Stimulated activated CD4-positive, alpha-beta T cell treated with anti-CD3 and anti-CD28 coated beads, Interleukin-1b, Interleukin-23, amount 100 ng/mL, for 48 hours (primary cell): Measurements from ENCODE around the gene CORO6.
"Not testable (repeated sequence)": the region's sequence is repeated elsewhere in the genome, so short reads cannot be mapped to it uniquely, and the experiment has no call there.

Source experiments
- DNase-seq: peaks from one replicate; pipeline ENCODE4 v3.0.0-alpha.2; 2020

CORO6 gene

DNA sequence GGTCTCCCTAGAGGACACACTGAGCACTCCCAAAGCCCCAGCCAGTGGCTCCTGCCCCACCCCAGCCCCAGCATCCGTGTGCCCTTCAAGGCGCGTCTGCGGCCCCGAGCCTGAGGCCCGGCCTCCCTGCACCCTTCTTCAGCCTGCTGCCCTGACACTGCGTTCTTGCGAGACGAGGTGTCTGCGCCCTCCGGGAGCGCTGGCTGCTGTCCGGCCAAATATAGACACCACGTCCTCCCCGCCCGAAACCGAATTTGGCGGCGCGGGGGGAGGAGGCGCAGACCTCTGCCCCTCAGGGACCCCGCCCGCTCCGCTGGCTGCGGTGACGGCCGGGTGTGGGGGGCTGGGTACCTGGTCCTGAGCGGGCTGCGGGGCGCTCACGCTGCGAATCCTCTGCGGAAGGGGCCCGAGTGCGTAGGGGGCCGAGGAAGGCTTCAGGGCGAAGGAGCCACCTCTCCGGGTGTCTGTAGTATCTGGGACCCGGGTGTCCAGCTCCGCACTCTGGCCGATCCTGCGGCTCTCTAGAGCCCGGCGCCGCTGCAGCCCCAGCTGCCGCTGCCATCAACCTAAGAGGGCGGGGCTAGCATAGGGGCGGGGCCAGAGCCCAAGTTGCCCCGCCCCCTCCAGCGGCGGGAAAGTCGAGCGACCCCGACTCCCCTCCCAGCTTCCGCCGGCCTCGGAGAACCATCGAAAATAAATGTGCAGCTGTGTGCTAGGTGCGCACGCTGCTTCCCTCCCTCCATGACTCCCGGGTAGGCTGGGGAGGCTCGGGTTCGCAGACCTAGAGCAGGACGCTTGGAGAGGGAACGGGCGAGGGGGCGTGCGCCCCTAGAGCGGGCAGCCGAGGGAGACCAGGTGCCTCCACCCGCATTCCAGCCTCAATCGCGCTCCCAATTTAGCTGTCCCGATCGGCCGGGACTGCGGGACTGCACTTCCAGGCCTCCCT is at the start of gene CORO6:
TSS of gene CORO6 (minus strand) at position 576 of the 946 bp plus-strand sequence. CDS start 1,491 bp downstream, outside the sequence.
- DNase-seq, result peak; percentile 61

DNA sequence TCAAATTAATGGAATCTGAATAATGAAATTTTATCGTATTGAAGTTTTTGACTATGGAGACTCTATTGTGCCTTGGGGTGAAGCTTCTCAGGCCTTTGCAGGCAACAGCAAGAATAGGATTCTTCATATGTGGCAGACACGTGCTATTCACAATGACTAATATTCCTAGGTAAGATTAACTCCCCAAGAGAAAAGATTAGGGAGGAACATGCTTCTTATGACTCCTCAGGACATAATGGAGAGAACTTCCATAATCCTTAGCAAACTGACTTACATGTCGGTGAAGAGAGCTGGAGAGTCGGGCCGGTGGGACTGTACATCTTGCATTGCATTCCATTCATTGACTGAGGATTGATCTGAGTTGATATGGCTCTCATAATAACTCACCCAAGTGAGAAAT is 48.9 kb upstream of the CORO6 start:
- no peak for DNase-seq

DNA sequence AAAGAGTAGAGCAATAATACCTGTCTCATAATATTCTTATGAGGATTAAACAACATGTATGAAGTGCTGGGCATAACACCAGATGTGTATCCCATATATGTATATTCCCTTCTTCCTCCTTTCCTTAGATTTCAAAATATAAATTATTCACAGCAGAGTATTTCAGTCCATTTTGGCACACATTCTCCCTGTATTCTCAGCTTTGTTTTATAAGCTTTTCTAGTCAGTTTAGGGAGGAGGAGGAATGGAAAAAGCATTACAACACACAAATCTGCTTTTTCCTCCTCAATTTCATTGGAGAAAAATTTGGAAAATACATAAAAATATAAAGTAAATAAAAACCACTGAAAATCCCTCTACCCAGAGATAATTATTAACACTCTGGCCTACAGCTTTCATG is 46.6 kb upstream of the CORO6 start:
- no peak for DNase-seq

DNA sequence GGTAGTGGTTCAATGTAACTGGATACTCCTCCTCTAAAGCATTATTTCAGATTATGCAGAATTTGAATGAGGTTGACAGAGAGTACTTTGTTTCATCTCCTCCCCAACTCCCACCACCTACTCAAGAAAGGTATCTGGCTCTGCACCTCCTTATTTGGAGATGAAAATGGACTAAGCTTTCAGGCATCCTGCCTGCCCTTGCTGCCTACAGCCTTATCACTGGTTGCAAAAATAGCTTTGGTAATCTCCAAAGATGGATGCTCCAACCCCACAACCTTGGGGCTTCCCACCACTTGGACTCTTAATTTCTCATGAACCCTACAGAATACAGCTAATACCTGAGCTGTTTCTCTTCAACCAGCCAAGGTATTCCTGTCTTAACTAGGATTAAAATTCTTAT is 45.3 kb upstream of the CORO6 start:
- no peak for DNase-seq

DNA sequence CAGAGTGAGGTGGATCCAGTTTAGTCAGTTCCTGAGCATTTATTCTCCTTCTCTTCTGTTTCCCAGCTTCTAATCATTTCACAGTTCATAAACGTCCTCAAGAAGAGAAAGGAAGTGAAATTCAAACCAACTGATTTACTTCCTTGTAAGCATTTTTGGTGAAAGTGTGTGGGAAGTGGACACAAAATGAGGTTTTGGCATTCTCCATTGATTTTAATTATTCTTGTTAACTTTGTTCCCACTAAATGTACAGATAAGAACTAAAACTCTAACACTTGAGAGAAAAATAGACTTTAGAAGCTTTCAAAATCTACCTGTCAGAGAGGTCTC is 42.7 kb upstream of the CORO6 start:
- DNase-seq, result no peak

DNA sequence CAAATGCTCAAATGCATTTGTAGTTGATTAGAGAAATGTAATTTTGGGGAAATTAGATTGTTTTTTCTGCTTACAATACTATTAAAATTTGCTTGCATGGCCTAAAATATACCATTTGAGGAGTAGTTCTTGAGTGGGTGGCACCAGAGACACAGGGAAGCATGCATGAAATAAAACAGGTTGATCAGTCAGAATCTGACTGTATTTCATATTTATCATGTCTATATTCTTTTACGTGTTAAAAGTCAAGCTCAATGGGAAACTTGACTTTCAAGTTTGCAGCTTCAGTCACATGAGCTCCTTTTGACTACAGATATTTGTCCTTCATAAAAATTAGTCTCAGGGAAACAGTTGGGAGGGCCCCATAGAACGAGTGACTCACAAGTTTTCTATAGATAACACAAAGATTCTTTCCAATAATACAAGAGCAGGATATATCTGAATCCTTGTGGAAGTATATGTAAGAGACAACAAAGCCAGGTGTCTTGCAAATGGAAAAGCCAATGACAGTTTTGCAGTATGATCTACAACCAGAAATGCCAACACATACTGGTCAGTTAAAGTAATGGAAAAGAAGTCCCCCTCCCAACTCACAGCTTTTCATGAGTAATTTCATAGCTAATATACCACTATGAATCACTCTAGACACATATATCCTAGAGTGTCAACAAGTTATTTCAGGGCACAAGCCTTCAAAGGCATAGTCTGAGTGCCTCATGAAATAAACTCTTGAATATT is 42.2 kb upstream of the CORO6 start:
- no peak for DNase-seq

DNA sequence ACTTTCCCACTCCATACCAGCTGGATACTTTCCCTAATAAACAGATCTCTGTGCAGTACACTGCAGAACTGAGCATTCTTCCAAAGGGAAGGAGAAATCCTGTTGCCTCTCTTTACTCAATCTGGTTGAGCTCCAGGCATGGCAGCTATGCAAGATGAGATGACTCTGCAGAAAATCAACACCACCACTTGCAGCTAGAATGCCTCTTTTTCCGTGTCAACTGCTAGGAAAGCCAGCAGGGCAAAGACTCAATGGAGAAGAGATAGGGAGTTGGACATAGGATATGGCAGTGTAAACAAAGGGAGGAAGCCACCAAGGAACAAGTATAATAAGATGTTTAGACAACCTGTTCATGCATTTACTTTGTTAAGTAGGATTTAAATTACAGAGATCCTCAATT is 40.4 kb upstream of the CORO6 start:
- DNase-seq, result no peak

DNA sequence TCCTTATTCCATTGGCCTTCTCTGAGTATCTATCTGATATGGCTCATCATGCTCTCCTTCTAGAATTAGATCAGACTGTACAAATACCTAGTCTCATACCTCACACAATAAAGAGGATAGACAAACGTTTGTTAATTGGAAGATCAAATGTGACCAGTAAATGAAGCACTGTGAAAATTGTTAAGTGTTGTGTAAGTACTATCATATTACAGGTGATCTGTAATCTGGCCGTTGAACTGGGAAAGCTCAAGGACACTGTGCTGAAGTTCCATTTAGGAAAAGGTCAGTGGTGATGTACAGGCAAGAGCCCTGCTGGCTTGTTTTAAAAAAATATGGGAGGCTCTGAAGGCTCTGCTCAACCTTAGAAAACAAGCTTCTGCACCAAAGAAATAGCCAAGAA is 38.5 kb upstream of the CORO6 start:
- DNase-seq, result no peak

DNA sequence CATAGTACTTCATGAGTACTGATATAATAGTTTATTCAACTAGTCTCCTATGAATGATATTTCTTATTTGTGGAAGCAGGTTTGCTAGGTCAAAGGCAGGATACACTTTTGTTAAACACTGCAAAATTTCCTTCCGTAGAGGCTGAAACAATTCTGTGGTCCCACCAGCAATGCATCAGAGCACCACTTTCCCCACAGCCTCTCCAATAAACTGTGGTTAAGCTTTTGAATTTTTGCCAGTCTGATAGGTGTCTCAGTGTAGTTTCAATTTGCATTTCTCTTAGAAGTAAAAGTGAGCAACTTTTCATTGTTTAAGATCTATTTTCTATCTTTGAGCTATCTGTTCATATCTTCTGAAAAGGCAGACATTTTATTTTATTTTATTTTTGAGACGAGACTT is 36.4 kb upstream of the CORO6 start:
- DNase-seq, result no peak

DNA sequence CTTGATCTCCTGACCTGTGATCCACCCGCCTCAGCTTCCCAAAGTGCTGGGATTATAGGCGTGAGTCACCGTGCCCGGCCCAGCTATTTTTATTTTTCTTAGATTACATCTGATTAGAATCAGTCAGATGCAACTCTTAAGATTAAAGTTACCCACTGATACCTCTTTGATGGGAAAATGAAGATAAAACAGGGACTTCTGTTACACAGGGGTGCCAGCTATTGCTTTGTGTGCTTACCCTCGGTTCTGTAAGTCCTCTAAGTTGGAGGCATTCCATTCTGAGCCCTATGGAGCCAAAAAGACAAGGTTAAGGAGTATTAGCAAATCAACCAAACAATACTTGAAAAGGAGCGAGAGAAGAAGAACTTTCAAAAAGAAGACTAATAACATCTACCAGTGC is 32.6 kb upstream of the CORO6 start:
- DNase-seq, result no peak

DNA sequence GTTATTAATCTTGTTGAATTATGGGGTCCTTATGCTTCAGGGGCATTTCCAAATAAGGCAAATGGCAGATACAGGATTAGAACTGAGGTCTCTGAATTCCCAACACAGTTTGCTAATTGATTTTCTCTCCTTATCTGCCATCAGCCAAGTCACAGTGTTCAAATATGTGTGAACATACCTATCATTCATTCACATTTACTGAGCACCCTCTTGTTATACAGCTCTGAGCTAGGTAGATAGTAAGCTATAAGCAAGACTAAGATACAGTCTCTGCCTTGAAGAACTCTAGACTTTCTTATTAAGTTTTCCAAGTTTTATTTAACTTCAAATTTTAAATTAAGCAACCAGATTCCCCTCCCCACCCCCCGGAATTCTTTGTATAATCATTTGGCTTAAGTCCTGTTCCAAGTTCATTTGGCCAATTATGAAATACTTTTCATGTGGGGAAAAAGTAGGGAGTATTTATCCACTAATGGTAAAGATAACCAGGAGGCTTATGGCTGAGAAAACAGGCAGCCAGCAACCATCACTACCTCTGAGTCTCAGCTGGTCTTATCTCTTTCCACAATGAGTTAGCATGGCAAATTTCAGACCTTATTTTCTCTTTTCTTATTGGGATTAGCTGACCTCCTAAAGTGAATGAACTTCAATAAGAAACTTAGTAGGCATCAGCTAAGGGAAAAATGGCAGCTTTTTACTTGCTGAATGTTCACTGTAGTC is 31.4 kb upstream of the CORO6 start:
- DNase-seq, result no peak

DNA sequence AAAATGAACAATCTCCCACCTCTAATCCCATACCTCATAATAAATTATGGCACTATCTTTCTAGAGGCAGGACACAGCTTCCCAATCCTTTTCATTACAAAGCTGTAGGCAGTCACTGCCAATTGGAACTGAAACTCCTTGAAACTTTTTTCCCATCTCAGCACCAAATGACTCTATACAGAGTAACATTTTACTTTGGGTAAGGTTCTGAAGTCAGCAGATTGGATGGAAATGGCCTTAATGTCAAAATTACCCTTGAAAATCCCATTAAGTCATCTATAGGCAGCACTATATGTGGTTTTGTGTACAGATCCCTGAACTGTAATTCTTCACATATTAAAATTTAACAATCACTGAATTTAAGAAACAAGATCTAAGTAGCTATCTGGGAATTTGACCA is 30.3 kb upstream of the CORO6 start:
- DNase-seq, result no peak

DNA sequence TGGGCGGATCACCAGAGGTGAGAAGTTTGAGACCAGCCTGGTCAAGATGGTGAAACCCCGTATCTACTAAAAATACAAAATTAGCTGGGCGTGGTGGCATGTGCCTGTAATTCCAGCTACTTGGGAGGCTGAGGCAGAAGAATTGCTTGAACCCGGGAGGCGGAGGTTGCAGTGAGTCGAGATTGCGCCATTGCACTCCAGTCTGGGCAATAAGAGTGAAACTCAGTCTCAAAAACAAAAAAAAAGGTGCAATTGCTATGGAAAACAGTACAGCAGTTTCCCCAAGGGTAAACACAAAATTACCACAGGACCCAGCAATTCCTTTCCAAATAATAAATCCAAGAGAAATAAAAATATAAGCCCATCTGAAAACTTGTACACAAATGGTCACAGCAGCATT is 29.2 kb upstream of the CORO6 start:
- DNase-seq, result not testable (repeated sequence)

DNA sequence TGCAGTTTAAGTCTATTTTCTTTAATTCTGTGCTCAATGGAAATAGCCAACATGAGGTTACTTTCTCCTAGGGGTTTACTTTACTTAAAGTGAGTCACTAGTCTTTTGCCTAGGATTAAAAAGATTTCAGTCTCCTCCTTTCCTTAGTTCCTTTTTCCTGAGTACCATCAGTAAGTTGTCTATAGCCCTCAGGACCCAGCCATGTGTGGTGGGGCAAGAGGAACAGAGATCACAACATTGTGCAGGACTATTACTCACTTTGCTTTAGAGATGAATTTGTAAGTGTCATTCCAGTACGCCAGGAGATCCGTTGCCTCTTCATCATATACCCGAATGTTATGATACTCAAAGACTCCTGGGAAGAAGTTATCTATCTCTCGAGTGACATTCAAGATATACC is 27.7 kb upstream of the CORO6 start:
- DNase-seq, result no peak

DNA sequence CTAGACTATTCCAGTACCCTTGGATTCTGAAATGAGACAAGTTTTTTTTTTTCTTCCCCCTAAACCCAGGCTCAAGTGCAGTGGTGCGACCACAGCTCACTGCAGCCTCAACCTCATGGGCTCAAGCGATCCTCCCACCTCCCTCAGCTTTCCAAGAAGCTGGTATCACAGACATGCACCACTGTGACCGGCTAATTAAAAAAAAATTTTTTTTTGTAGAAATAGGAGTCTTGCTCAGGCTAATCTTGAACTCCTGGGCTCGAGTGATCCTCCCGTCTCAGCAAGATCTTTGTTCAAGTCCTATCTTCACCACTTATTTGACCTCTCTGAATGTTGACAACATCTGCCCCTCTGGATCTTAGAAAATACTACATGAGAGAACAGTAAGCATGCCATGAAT is 26.6 kb upstream of the CORO6 start:
- no peak for DNase-seq

DNA sequence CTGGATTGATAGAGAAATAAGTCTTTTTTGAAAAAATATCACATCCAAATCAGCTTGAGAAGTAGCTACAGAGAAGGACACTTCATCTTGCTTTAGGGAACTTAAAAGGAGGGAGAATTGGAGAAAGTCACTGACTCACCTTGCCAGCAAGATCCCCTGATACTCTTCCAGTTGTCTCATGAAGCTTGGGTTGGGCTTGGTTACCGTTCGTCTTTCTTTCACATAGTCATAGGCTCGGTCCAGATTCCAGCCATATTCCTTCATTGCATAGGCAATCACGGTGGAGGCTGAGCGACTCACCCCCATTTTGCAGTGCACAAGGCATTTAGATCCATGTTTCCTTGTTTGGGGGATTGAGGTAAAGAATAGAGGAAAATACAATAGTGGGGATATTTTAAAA is 25.3 kb upstream of the CORO6 start:
- no peak for DNase-seq

DNA sequence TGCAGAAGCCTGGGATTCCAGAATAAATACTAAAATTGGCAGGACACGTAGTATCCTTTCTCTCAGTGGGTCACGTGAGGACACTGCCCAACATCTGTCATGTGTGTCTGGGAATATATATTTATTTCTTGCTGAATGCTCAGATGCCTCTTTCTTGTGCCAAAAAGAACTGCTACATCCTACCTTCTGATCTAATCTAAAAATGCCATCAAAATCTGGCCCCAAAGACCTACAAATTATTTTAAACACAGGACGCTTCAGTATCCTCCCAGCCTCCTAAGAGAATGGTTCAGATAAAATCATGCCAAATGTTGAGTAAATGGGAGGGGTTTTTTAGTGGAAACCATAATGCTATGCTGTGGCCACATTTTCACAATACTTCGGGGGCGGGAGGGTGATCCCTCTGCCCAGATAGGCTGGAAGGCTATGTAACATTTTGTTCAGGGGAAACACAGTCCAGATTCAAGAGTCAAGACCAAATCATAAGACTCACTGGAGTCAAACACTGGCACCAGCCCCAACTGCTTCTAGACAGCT is 22.9 kb upstream of the CORO6 start:
- no peak for DNase-seq

DNA sequence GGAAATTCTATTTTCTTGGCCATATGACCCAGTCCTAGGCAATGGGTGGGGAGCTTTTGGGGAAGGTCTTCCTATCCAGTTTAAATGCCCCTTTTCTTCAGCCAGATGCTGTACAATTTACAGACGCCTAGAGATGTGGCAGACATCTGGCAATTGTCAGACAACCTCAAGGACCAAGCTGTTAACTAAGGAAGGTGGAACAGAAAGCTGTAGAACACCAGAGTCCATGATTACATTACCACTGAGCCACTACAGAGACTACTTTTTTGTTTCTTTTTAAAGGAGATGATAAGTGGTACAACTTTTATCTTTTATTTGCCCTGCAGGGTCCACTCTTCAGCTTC is 21.1 kb upstream of the CORO6 start:
- no peak for DNase-seq

DNA sequence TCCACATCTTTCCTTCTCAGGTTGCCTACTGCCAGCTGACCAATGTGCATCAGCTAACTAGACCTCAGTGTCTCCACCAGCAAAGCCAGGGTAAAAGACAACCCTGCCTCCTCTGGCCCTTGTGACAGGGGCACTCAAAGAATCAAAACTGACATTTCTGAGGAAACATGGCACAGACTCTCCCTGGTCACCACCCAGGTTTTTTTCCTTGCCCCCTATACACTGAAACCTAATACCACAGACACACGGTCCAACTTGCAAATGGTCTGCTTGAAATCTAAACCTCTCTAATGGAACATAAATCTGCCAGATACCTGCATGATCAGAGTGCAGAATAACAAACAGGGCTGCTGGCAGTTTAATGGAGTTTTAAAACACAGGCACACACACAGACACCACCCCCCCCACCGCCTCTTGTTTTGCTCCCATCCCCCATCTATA is 19.5 kb upstream of the CORO6 start:
- DNase-seq, result no peak

DNA sequence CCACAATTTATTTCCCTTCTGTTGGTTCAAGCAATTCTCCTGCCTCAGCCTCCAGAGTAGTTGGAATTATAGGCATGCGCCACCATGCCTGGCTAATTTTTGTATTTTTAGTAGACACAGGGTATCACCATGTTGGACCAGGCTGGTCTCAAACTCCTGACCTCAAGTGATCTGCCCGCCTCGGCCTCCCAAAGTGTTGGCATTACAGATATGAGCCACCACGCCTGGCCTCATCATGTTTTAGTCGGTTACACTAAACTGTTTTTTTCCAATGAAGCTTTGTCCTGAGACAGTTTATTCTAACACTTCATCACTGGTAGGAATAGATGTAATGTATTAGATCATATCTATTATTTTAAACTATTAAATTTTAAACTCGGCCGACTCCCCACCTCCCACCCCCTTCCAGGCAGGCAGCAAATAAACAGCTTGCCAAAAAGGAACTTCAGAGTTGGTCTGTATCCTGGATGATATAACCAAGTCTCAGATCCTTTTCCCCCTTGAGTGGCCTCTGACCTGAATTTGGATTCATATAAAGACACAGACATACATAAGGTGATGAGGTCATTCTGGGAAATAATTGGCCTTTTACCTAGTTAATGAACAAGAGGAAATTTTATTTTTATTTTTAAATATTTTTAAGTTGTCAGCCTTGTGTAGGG is 18.4 kb upstream of the CORO6 start:
- DNase-seq, result no peak

DNA sequence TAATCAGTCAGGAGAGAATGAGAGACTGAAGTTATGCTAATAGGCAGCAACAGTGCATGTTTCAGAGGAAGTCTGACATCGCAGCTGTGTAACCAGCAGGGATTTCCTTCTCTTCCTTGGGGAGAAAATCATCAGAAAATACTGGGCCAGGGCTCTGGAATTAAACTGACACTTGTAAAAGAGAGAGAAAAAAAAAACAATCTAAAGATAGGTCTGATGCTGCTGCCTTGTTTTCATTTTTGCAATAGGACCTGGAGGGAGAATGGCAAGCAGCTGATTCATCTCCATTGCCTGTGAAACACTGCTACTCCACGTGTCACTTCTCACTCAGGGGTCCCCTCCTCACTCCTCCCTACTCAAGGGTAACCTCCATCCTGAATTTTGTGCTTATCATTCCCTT is 17.7 kb upstream of the CORO6 start:
- no peak for DNase-seq

DNA sequence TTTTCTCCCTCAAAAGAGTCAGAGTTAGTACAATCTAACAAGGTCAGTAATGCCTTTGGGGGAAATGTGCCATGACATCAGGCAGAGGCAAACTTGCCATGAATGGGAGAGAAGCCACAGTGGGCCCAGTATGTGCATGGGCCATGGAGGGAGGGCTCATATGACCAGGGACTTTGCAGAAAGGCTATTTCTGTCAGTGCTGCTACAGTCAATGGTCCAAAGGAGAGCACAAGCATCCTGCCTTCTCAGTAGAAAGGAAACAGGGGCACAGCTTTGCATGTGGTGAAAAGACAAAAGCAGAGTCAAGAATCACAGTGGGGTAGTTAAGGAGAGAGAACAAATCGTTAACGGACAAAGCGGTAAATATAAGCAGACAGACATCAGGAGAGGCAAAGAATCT is 11.2 kb upstream of the CORO6 start:
- DNase-seq, result no peak

DNA sequence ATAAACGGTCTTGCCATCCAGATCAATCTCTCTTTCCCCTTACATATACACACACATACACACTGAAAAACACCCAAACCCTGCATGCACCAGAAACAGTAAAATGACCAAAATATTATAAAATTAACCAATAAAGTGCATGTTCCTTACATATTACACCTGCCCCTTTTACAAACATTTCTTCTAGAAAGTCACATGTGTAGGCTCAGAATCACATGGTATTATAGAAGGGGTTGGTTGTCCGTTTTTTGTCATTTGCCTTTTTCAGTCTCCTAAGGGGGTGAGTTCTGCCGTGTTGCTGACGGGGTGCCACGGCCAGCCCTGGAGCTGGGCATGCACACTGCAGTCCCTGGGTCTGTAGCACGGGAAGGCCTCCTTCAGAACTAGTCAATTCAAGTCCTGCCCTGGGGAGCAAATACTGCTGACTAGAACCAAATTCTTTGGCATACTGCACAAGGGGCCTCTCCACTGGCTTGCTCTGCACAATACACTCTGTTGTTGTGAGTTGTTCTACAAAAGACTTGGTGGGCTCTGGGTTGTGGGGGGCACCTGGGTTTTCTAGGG is 8.0 kb upstream of the CORO6 start:
- DNase-seq, result no peak
